Colon (tissue), 2 donors: ENCODE data around the gene GLCCI1.
"Not testable (repeated sequence)": the region's sequence is repeated elsewhere in the genome, so short reads cannot be mapped to it uniquely, and the experiment has no call there.

ENCODE experiments used
- FAIRE-seq: peaks from 2 replicates; lab custom pipeline; 2012; peaks lifted over from hg19 to GRCh38; lab: Jason Lieb, UNC
- donor health status: control.
- donor health status: control.

GLCCI1 gene

GRCh38 chr7:8094164-8095140 is 125.9 kb downstream of the GLCCI1 start:
- FAIRE-seq: no peak

- FAIRE-seq: not testable (repeated sequence)
These were observed 132.7 kb downstream of the GLCCI1 start for GRCh38 chr7:8101292-8101691.

DNA sequence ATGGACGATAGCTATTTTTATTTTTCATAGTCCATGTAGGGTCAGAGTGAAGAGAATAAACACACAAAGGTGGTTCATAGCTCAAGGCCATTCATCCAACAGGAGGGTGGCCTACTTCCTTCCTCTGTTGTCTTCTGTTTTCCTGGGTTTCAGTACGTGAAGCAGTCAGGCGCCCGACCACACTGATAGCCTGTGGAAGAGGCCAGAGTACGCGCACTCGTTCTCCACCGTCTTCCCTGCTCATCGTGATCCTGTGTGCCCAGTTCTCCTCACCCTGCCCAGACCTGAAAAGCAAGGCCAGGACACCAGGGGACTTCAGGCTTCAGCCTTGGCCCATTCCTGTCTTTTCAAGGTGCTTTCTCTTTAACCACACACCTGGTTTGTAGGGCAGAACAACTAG is 134.7 kb downstream of the GLCCI1 start:
- FAIRE-seq: no peak

GRCh38 chr7:8105449-8106095 is 137.0 kb downstream of the GLCCI1 start:
- FAIRE-seq: no peak

GRCh38 chr7:8109196-8110022 is 140.8 kb downstream of the GLCCI1 start:
- FAIRE-seq: no peak

- no peak for FAIRE-seq
These were observed 142.8 kb downstream of the GLCCI1 start for GRCh38 chr7:8111282-8111960.

- no peak for FAIRE-seq
These were observed 144.1 kb downstream of the GLCCI1 start for GRCh38 chr7:8112685-8113084.

DNA sequence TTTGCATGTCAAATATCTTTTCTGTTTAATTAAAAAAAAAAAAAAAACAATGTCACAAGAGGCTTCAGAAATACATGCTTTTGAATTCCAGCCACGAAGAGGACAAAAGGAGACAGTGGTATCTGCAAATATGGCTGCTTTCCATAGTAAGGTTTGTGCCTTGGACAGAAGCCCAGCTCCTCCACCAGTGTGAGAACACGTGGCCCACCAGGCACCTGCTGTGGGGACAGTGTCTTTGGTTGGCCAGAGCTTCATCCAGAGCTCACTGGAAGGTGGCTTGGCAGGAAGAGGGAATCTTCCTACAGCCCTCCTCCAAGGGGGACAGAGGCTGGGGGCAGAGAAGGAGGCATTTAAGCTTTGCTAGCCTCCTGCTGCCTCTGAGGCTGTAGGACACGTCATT is 144.6 kb downstream of the GLCCI1 start:
- FAIRE-seq: no peak

DNA sequence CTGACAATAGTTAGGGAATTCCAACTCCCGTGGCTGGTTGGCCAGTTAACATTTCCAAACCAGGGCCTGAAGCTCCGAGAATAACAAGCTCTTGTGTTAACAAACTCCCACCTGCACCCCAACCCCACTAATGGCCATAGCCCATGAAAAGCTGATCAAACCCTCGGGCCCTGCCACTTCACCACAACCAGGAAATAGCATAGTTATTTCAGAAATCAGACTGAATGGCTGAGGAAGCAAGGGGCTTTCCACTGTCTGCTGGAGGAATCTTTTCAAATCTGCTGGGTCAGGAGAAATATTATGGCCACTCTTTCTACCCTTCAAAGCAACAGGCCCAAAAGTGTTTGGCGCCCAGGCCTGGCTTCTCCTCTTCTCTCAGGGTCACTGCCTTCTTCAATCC is 145.6 kb downstream of the GLCCI1 start:
- no peak for FAIRE-seq

GRCh38 chr7:8115547-8116402 is 147.2 kb downstream of the GLCCI1 start:
- no peak for FAIRE-seq

GRCh38 chr7:8117195-8117594 is 148.6 kb downstream of the GLCCI1 start:
- FAIRE-seq: no peak

- no peak for FAIRE-seq
These were observed 150.7 kb downstream of the GLCCI1 start for GRCh38 chr7:8119262-8119661.

DNA sequence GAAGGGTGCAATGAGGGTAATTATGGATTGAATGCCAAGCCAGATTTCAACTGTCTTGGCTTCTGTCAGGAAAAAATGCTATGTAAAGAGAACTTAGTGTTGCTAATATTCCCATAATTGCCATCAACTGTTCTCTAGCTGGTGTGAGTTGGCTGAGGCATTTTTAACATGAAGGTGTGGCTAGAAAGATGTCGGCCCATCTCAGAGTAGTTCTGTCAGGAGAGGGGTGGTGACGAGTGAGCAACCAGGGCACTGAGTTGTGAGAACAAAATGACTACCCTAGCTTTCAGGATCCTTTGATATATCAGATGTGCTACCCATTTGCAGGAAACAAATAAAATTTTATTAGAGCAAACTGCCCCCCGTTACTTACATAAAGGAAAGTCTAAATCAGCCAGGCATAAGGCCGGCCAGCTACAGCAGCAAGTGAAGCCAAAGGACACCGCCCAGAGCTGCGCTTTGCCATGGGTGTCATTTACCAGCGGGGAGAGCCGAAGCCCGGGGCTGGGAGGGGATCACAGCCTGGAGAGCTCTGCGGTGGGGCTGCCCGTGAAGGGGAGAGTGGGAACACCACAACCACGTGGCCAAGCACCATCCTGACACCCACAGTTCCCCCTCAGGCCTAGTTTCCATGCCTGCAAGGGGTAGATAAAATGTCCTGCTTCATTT is 151.9 kb downstream of the GLCCI1 start:
- FAIRE-seq: no peak

- FAIRE-seq: no peak
These were observed 152.6 kb downstream of the GLCCI1 start for GRCh38 chr7:8121243-8121642.

DNA sequence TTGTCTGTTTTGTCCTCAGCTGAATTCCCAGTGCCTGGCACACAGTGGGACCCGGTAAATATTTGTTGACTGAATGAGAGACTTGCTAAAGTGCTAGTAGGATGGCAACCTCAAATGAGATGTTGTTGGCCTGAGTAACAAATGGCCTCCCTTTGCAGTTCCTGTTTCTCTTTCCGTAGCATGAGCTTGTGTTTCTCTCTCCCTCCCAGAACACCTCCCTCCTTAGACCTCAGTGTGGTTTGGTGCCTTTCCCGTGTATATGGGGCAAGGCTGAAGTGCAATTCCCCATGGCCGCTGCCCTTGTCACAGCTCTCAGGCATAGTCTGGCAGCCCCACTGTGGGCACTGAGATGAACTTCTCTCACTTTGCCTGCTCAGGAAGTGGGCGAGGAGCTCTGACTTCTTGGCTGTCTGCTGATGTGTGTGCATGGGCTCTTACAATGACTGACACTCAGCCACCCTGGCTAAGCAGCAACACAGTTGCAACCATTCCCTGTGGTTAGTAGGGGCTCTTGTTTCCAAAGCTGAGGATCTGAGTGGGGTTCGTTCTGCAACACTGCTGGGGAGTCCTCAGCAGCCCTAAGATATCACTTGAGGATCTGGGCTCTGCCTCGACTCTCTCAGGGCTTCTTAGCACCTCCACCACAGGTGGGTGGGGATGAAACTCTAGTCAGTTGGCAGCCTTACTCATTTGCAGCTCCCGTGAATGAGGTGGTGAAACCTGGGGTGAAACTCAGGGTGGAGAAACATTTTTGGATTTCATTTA is 157.3 kb downstream of the GLCCI1 start:
- FAIRE-seq: no peak

DNA sequence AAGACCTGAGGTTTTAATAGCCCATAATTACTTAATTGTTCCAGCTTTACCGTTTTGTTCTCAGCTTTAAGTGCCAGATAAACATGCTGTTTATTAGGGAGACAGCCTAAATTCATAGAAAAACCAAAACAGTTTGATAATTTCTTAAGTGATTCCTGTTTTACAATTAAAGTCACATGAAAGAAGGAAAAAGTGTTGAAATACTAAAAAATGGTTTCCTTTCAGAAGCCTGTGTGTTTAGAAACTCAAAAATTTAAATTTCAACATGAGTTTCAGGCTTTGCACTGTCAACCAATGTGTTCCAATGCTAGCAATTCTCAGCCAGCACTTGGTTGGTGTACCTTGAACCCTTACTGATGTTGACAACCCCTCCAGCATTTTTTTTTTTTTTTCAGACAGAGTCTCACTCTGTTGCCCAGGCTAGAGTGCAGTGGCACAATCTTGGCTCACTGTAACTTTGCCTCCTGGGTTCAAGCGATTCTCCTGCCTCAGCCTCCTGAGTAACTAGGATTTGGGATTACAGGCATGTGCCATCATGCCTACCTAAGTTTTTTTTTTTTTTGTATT is 158.1 kb downstream of the GLCCI1 start:
- no peak for FAIRE-seq

DNA sequence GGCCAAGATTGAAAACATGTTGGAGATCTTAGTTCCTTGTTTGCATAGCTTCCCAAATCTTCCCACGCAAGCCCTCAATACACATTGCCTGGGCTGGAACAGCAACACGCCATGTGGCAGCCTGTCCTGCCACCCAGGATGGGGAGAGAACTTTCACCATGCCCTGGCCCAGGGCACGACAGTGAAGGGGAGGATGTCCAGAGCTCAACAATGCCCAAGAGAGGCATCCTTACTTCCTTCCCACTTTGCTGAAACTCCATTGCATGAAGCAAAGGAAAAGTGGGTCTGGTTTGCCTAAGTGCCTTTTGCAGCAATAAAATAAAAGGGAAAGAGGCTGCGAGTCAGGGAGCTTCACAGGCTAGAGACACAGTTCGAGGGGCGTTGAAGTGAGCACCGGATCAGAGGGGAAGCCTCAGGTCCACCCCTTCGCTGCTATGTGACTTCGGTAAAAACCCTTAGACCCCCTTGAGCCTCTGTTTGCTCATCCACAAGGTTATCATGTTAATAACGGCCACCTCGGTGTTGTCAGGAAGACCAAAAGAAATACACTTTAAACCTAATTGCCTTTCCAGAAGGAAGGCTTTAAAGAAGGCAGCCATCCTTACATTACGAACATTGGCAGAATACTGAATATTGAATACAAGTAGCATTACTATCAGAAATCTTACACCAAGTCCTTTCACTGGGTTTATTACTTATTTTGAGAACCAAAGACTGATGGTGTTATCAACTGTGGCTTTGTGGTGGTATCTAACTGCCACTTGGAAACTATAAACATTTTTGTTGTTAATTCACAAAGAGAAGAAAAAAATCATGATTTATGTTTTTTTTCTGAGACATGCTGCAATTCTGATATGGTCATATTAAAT is 160.1 kb downstream of the GLCCI1 start:
- FAIRE-seq: no peak

- no peak for FAIRE-seq
These were observed 160.7 kb downstream of the GLCCI1 start for GRCh38 chr7:8129318-8129659.
